Caco-2 (cell line): Measurements from ENCODE around the gene AKT3. TPM values are rescaled to one million over a fixed set of nuclear protein-coding genes. Genes with fewer than 3 reads are reported as not detected.

Source experiments
- BruUV-seq: library from RNA; stranded (reverse); fragments of 400-500 nt; replicated peaks from 2 replicates; lab custom pipeline; 2021; lab: Mats Ljungman, UMichigan
- CTCF ChIA-PET: fragments of 300-600 bp; sonication (Branson Sonifier 250); formaldehyde crosslinking; loops from one replicate; lab custom pipeline; 2022; ENCODE audit warnings: antibody characterized with exemption; lab: Charles Lee
- POLR2A ChIA-PET: fragments of 300-600 bp; sonication (Branson Sonifier 250); formaldehyde crosslinking; loops from one replicate; lab custom pipeline; 2022; ENCODE audit warnings: antibody characterized with exemption; lab: Charles Lee
- DNase-seq, 2 experiments: peaks; one replicate each; pipeline versions ENCODE4 v3.0.0 to v3.0.0-alpha.2; 2020 to 2022
- H3K27me3 ChIP-seq: replicated peaks from 2 replicates; pipeline ENCODE4 v1.6.0; 2011; ENCODE audit warnings: low read length; ENCODE audit not compliant: control insufficient read depth, insufficient read depth
- H3K36me3 ChIP-seq: 2 replicates; pipeline ENCODE4 v1.5.1; 2011; ENCODE audit warnings: low read length; ENCODE audit not compliant: control insufficient read depth, insufficient read depth
- H3K4me1 ChIP-seq: fragments of 250-450 bp; sonication (Bioruptor Pico); 2 replicates; pipeline ENCODE4 v1.5.1; 2020; ENCODE audit warnings: mild to moderate bottlenecking
- H3K4me3 ChIP-seq: 2 replicates; pipeline ENCODE4 v1.5.1; 2011; ENCODE audit warnings: low read depth, mild to moderate bottlenecking, control low read depth, low read length
- H3K9me3 ChIP-seq: fragments of 250-450 bp; sonication (Bioruptor Pico); 2 replicates; pipeline ENCODE4 v1.5.1; 2020; ENCODE audit warnings: mild to moderate bottlenecking, moderate library complexity
- H3K27ac Mint-ChIP-seq: one replicate; pipeline ENCODE4 v1.8.0; 2022; ENCODE audit warnings: mixed read lengths; ENCODE audit not compliant: unreplicated experiment
- H3K27me3 Mint-ChIP-seq: one replicate; pipeline ENCODE4 v1.8.0; 2022; ENCODE audit warnings: mixed read lengths; ENCODE audit not compliant: insufficient read depth, unreplicated experiment
- H3K36me3 Mint-ChIP-seq: one replicate; pipeline ENCODE4 v1.8.0; 2022; ENCODE audit warnings: mild to moderate bottlenecking, mixed read lengths; ENCODE audit not compliant: insufficient read depth, unreplicated experiment
- H3K4me1 Mint-ChIP-seq: one replicate; pipeline ENCODE4 v1.8.0; 2022; ENCODE audit warnings: low read depth, mixed read lengths; ENCODE audit not compliant: unreplicated experiment
- H3K4me3 Mint-ChIP-seq: one replicate; pipeline ENCODE4 v1.8.0; 2022; ENCODE audit warnings: mild to moderate bottlenecking, moderate library complexity, mixed read lengths; ENCODE audit not compliant: unreplicated experiment
- H3K9me3 Mint-ChIP-seq: one replicate; pipeline ENCODE4 v1.8.0; 2022; ENCODE audit warnings: mixed read lengths; ENCODE audit not compliant: unreplicated experiment
- CTCF ChIP-seq, 2 experiments: fragments of 200-600 bp in 1 of 2; IDR thresholded peaks; 1 replicate in 1 of 2; 2 replicates in 1 of 2; pipeline versions ENCODE4 v1.5.1 to v1.8.0; 2011 to 2022; ENCODE audit warnings: antibody characterized with exemption in 1 of 2, control low read depth in 1 of 2, inconsistent platforms in 1 of 2, low read depth in 1 of 2, low read length in 1 of 2, mild to moderate bottlenecking in 1 of 2, moderate library complexity in 1 of 2; ENCODE audit not compliant: insufficient read depth in 1 of 2, severe bottlenecking in 1 of 2, unreplicated experiment in 1 of 2
- intact Hi-C: fragments of 100-400 bp; cut with micrococcal nuclease; formaldehyde crosslinking; loops from one replicate; pipeline ENCODE4 v1.10.0; 2022; ENCODE audit not compliant: unreplicated experiment
- total RNA-seq: library from RNA; stranded (reverse); gene quantifications from 2 replicates; pipeline ENCODE4 v1.2.3, GENCODE V29; 2022

Gene AKT3
- total RNA-seq, 1 experiment from 2014 or later: 3.7 TPM

DNA sequence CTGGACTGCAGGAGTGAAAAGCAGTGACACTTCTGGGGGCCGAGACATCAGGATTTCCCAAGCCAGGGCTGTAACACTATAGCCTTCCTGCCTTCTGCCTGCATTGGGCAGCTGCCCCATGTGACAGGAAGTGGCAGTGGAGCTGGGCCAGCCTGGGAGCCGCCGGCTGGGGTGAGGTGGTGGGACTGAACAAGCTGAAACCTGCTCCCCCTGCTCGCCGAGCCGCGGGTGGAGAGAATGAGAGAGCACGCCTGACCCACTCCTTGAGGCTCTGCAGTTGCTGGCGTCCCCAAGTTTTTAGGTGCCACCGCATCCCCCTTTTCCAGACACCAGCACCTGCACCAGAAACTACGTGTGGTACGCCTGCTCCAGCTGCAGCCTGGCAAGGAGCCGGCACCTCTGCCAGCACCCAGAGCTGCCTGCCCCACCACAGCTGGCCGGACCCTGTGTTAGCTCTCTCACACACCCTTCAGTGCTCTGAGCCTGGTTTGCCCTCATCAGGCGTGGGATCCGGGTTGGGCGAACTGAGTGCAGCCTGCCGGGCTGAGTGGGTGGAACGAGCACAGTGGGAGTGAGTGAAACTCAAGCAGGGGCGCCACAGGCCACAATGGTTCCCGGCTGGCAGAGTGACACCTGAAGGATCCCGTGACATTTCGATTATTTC, 119.4 kb downstream of the AKT3 start:
- ChIA-PET POLR2A (no interaction called here), CTCF (no interaction called here)
- Mint-ChIP-seq H3K4me1 (no peaks in the 10 kb centered on the region), H3K36me3 (no peaks in the 10 kb centered on the region), H3K27me3 (peaks cover 2% of the 10 kb centered on the region), H3K27ac (no peak overlapping the region), H3K4me3 (no peak overlapping the region), H3K9me3 (no peaks in the 10 kb centered on the region)
- no peak for DNase-seq
- intact Hi-C loops: no loop called here
- no peaks in the 10 kb centered on the region for H3K36me3 ChIP-seq
- H3K4me3 ChIP-seq: no peak overlapping the region
- no peaks in the 10 kb centered on the region for H3K4me1 ChIP-seq
- no TSS peak for BruUV-seq
- H3K9me3 ChIP-seq: no peaks in the 10 kb centered on the region
- no peak for TF ChIP-seq CTCF (IDR thresholded peaks at IDR 0.05; ENCODE audit: insufficient read depth in 1 of 2, low read depth in 1 of 2, low read length in 1 of 2, severe bottlenecking in 1 of 2, unreplicated experiment in 1 of 2)
- H3K27me3 ChIP-seq: no peaks in the 10 kb centered on the region

DNA sequence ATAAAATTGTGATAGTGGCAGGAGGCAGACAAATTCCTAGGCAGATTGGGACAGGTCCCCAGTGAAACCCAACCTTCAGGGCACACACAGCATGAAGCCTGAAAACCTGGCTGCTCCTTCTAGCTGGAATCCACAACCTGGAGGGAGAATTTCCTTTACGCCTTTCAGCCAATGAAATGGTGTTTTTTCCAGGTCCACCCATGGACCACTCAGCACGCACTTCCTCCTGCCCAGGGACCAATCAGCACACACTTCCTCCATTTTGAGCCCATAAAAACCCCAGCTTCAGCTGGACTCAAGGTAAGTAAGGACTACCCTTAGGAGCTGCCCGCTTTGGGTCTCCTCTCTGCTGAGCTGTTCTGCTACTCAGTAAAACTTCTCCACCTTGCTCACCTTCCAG, 120.1 kb downstream of the AKT3 start:
- Mint-ChIP-seq H3K4me3 (no peak overlapping the region), H3K27me3 (peaks cover 2% of the 10 kb centered on the region), H3K9me3 (no peaks in the 10 kb centered on the region), H3K4me1 (no peaks in the 10 kb centered on the region), H3K36me3 (no peaks in the 10 kb centered on the region), H3K27ac (no peak overlapping the region)
- Histone ChIP-seq H3K9me3 (no peaks in the 10 kb centered on the region), H3K4me1 (no peaks in the 10 kb centered on the region), H3K27me3 (no peaks in the 10 kb centered on the region), H3K4me3 (no peak overlapping the region), H3K36me3 (no peaks in the 10 kb centered on the region)
- TF ChIP-seq CTCF (IDR thresholded peaks at IDR 0.05; ENCODE audit: insufficient read depth in 1 of 2, low read depth in 1 of 2, low read length in 1 of 2, severe bottlenecking in 1 of 2, unreplicated experiment in 1 of 2): no peak
- no TSS peak for BruUV-seq
- intact Hi-C loops: no loop called here
- ChIA-PET CTCF (no interaction called here), POLR2A (no interaction called here)
- no peak for DNase-seq

DNA sequence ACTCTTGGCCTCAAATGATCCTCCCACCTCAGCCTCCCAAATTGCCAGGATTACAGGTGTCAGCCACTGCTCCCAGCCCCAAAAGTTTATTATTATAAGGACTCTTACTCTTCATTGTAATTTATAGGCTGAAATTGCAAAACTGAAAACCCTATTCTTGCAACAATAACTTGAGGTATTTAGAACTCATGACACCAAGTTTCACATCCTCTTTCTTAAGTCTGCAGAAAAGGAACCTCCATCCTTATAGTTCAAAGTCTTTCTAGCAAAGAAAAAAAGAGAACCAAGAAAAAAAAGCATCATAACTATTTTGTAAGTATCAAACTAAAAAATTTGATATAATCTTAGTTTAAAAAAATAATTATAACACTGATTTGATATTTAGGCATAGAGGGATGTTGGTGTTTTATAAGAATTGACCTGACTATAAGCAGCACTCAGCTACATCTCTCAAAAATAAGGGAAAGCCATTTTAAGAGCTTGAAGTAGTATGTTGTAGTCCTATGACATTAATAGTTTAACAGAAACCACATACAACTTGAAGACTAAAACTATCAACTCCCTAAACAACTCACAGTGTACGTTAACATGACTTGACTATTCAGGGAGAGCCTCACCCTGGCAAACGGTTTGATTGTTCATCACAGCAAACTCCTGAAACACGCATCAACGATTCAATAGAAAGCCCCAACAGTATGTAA, 122.4 kb downstream of the AKT3 start:
- DNase-seq: no peak
- H3K27me3 Mint-ChIP-seq: no peaks in the 10 kb centered on the region

More for the DNA sequence above, 122.4 kb downstream of the AKT3 start:
- no peaks in the 10 kb centered on the region for H3K9me3 ChIP-seq
- intact Hi-C loops: no loop called here
- POLR2A ChIA-PET: no interaction called here
- no peaks in the 10 kb centered on the region for H3K9me3 Mint-ChIP-seq
- CTCF ChIA-PET: no interaction called here
- H3K27ac Mint-ChIP-seq: no peak overlapping the region
- H3K4me3 ChIP-seq: no peak overlapping the region
- no peak for TF ChIP-seq CTCF (IDR thresholded peaks at IDR 0.05; ENCODE audit: insufficient read depth in 1 of 2, low read depth in 1 of 2, low read length in 1 of 2, severe bottlenecking in 1 of 2, unreplicated experiment in 1 of 2)
- H3K36me3 Mint-ChIP-seq: no peaks in the 10 kb centered on the region
- H3K27me3 ChIP-seq: no peaks in the 10 kb centered on the region
- H3K4me1 ChIP-seq: no peaks in the 10 kb centered on the region
- H3K4me3 Mint-ChIP-seq: no peak overlapping the region
- no peaks in the 10 kb centered on the region for H3K4me1 Mint-ChIP-seq
- H3K36me3 ChIP-seq: no peaks in the 10 kb centered on the region
- BruUV-seq: no TSS peak
